Osteocyte (in vitro differentiated cells): ENCODE data around the gene EFCC1. TPM values are rescaled to one million over a fixed set of nuclear protein-coding genes. Genes with fewer than 3 reads are reported as not detected.

Experiments
- DNase-seq: peaks from one replicate; pipeline ENCODE4 v3.0.0; 2021; ENCODE audit warnings: mixed read lengths; ENCODE audit not compliant: unreplicated experiment; ENCODE audit errors: extremely low spot score
- H3K27ac Mint-ChIP-seq: one replicate; pipeline ENCODE4 v1.8.0; 2021; ENCODE audit warnings: mild to moderate bottlenecking, mixed read lengths; ENCODE audit not compliant: unreplicated experiment
- H3K27me3 Mint-ChIP-seq: one replicate; pipeline ENCODE4 v1.8.0; 2021; ENCODE audit warnings: mixed read lengths; ENCODE audit not compliant: unreplicated experiment
- H3K36me3 Mint-ChIP-seq: one replicate; pipeline ENCODE4 v1.8.0; 2021; ENCODE audit warnings: mixed read lengths; ENCODE audit not compliant: unreplicated experiment
- H3K4me1 Mint-ChIP-seq: one replicate; pipeline ENCODE4 v1.8.0; 2021; ENCODE audit warnings: mixed read lengths; ENCODE audit not compliant: unreplicated experiment
- H3K4me3 Mint-ChIP-seq: one replicate; pipeline ENCODE4 v1.8.0; 2021; ENCODE audit warnings: mild to moderate bottlenecking, moderate library complexity, mixed read lengths; ENCODE audit not compliant: unreplicated experiment
- H3K9me3 Mint-ChIP-seq: one replicate; pipeline ENCODE4 v1.8.0; 2021; ENCODE audit warnings: mixed read lengths; ENCODE audit not compliant: unreplicated experiment
- CTCF ChIP-seq: fragments of 200-600 bp; sonication (generic); IDR thresholded peaks from 2 replicates; pipeline ENCODE4 v1.5.0; 2021; ENCODE audit warnings: antibody characterized with exemption, mild to moderate bottlenecking, moderate library complexity
- total RNA-seq: library from RNA; stranded (reverse); gene quantifications from 2 replicates; pipeline ENCODE4 v1.2.1, GENCODE V29; 2021

EFCC1 gene
- total RNA-seq, 1 donor from 2014 or later = not detected

DNA sequence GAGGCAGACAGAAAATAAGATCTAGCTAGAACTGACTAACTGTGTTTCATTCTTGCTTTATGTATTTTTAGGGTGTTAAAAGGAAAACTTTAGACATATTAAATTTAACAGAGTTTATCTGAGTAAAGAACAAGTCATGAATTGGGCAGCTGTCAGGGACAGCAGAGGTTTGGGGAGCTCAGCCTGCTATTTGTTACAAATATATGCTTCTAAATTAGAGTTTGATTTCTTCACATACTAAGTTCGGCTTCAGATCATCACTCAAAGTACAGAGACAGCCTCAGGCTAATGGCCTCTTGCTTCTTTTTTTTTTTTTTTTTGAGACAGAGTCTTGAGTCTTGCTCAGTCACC, 21.9 kb downstream of the EFCC1 start:
- Mint-ChIP-seq H3K27me3 (peaks cover 43% of the 10 kb centered on the region), H3K9me3 (no peaks in the 10 kb centered on the region)

DNA sequence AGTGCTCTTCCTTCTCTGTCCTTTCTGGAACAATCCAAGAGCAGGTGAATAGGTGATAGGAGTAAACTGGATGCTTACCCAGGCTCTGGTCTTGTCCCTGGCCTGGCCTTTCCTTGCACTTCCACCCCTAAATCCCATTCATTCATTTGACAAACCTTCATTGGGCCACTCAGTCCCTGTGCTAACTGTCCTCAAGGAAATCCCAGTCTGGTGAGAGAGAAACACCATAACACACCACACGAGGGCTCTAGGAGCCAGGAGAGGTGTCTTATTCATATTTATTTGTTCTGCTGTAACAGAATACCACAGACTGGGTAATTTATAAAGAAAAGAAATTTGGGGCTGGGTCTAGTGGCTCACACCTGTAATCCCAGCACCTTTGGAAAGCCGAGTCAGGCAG, 22.8 kb downstream of the EFCC1 start:
- Mint-ChIP-seq H3K36me3 (no peaks in the 10 kb centered on the region), H3K4me3 (no peak overlapping the region), H3K27me3 (peaks cover 39% of the 10 kb centered on the region), H3K9me3 (no peaks in the 10 kb centered on the region), H3K27ac (no peak overlapping the region), H3K4me1 (peaks cover 11% of the 10 kb centered on the region)
- DNase-seq = no peak
- peak; percentile 15 for TF ChIP-seq CTCF

More for the DNA sequence above, 21.9 kb downstream of the EFCC1 start:
- Mint-ChIP-seq H3K27ac (no peak overlapping the region), H3K4me1 (peaks cover 11% of the 10 kb centered on the region), H3K4me3 (no peak overlapping the region), H3K36me3 (no peaks in the 10 kb centered on the region)
- TF ChIP-seq CTCF = no peak
- no peak for DNase-seq

- H3K27me3 Mint-ChIP-seq = peaks cover 39% of the 10 kb centered on the region
- H3K36me3 Mint-ChIP-seq = no peaks in the 10 kb centered on the region
- no peak overlapping the region for H3K27ac Mint-ChIP-seq
- peaks cover 11% of the 10 kb centered on the region for H3K4me1 Mint-ChIP-seq
- H3K9me3 Mint-ChIP-seq = no peaks in the 10 kb centered on the region
- no peak for TF ChIP-seq CTCF
- no peak overlapping the region for H3K4me3 Mint-ChIP-seq
- no peak for DNase-seq
These were observed 24.0 kb downstream of the EFCC1 start for GRCh38 chr3:129025108-129025507.

- peaks cover 39% of the 10 kb centered on the region for H3K27me3 Mint-ChIP-seq
- no peaks in the 10 kb centered on the region for H3K9me3 Mint-ChIP-seq
- peaks cover 11% of the 10 kb centered on the region for H3K4me1 Mint-ChIP-seq
- no peak overlapping the region for H3K4me3 Mint-ChIP-seq
- no peak for DNase-seq
- no peak for TF ChIP-seq CTCF
- H3K27ac Mint-ChIP-seq = no peak overlapping the region
- H3K36me3 Mint-ChIP-seq = no peaks in the 10 kb centered on the region
These were observed 24.8 kb downstream of the EFCC1 start for GRCh38 chr3:129025691-129026435.

DNA sequence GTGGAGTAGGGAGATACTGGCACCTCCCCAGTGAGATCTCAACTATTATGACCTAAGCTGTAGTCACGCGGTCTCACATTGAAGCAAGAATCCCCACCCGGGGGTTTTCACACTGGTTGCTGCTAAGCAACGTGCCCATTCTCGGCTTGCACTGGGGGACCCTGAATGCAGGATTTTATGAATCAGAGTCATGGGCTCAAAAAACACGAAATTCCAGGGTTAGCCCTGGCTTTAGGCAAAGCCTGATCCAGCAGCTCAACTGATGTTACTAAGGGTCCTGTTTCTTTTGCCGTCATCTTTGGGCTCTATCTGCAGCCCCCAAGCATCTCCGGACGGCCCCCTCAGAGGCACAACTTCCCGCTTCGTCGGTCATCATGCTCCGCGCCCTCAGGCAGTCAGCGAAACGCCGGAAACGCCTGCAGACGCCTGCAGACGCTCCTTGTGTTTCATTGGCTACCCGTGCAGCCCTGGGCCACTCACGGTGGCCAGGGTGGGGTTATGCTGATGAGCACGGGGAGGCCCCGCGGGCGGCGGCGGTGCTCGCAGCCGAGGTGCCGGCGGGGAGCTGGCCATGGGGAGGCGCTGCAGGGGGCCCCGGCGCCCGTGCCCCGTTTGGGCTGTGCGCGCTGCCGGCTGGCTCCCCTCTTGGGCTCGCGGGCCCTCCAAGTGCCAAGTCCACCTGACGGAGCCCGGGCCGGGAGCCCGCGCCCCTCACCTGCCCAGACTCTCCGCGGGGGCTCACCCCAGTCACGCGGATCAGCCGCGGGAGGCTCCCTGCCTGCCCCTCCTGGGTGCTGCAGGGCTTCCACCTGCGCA, 25.8 kb downstream of the EFCC1 start:
- H3K4me1 Mint-ChIP-seq = peaks cover 11% of the 10 kb centered on the region
- H3K27me3 Mint-ChIP-seq = peaks cover 29% of the 10 kb centered on the region
- H3K9me3 Mint-ChIP-seq = no peaks in the 10 kb centered on the region
- H3K4me3 Mint-ChIP-seq = peak overlapping the region; percentile 55
- no peaks in the 10 kb centered on the region for H3K36me3 Mint-ChIP-seq
- H3K27ac Mint-ChIP-seq = no peak overlapping the region
- peak; percentile 40 for TF ChIP-seq CTCF
- DNase-seq = no peak
